Skin of body (tissue), 2 donors: ENCODE measurements around the gene SHQ1. TPM values are rescaled to one million over a fixed set of nuclear protein-coding genes. Genes with fewer than 3 reads are reported as not detected.
"Not testable (repeated sequence)": the region's sequence is repeated elsewhere in the genome, so short reads cannot be mapped to it uniquely, and the experiment has no call there.

Experiments used
- DNase-seq: peaks from one replicate; lab custom pipeline; 2025; lab: John Stamatoyannopoulos, UW
- total RNA-seq: library from RNA; depleted of rRNA; stranded (reverse); fragments of >200 nt; gene quantifications from one replicate; pipeline ENCODE4 v1.2.3, GENCODE V29; 2014

The SHQ1 gene
- total RNA-seq, 1 donor from 2014 or later = 17.3 TPM

- no peak for DNase-seq
Measured at GRCh38 chr3:72750405-72750965, 97.8 kb downstream of the SHQ1 start.

GRCh38 chr3:72748659-72749058 is 99.6 kb downstream of the SHQ1 start:
- no peak for DNase-seq

GRCh38 chr3:72746430-72747411 is 101.5 kb downstream of the SHQ1 start:
- no peak for DNase-seq

- no peak for DNase-seq
Measured at GRCh38 chr3:72745146-72745999, 102.9 kb downstream of the SHQ1 start.

- DNase-seq = no peak
Measured at GRCh38 chr3:72744330-72744729, 103.9 kb downstream of the SHQ1 start.

GRCh38 chr3:72739531-72740466 is 108.4 kb downstream of the SHQ1 start:
- no peak for DNase-seq

- DNase-seq = no peak
Measured at GRCh38 chr3:72738752-72739530, 109.3 kb downstream of the SHQ1 start.

GRCh38 chr3:72735072-72735471 is 113.2 kb downstream of the SHQ1 start:
- not testable (repeated sequence) for DNase-seq

GRCh38 chr3:72733676-72734075 is 114.6 kb downstream of the SHQ1 start:
- DNase-seq = no peak

GRCh38 chr3:72732666-72733345 is 115.4 kb downstream of the SHQ1 start:
- DNase-seq = not testable (repeated sequence)

GRCh38 chr3:72728958-72729467 is 119.2 kb downstream of the SHQ1 start:
- DNase-seq = no peak

- no peak for DNase-seq
Measured at GRCh38 chr3:72728329-72728889, 119.8 kb downstream of the SHQ1 start.

GRCh38 chr3:72727726-72728125 is 120.5 kb downstream of the SHQ1 start:
- DNase-seq = no peak

GRCh38 chr3:72727172-72727571 is 121.1 kb downstream of the SHQ1 start:
- peak; percentile 12 for DNase-seq

GRCh38 chr3:72725229-72725628 is 123.0 kb downstream of the SHQ1 start:
- no peak for DNase-seq

- DNase-seq = no peak
Measured at GRCh38 chr3:72724070-72724469, 124.2 kb downstream of the SHQ1 start.

GRCh38 chr3:72722930-72723726 is 125.1 kb downstream of the SHQ1 start:
- DNase-seq = no peak
